GM13976 (cell line): ENCODE results near the gene GMNN.

Experiments
- DNase-seq: peaks from one replicate; pipeline ENCODE4 v3.0.0; 2012; ENCODE audit warnings: low spot score
- CTCF ChIP-seq: IDR thresholded peaks from 2 replicates; pipeline ENCODE4 v1.5.1; 2012; ENCODE audit warnings: borderline replicate concordance, mild to moderate bottlenecking; ENCODE audit not compliant: insufficient read depth; ENCODE audit errors: extremely low read depth, missing control alignments, control extremely low read depth
- in situ Hi-C: fragments of 300-500 bp; cut with MboI; formaldehyde crosslinking; loops from one replicate; pipeline ENCODE4 v1.12.0; 2022; ENCODE audit warnings: low sequenced_read_pairs, mixed read lengths, inconsistent platforms; ENCODE audit not compliant: unreplicated experiment

Gene GMNN

GRCh38 chr6:24832794-24833193 lies 58.1 kb downstream of the GMNN start:
- in situ Hi-C loops: no loop called here

GRCh38 chr6:24833711-24834386 lies 59.1 kb downstream of the GMNN start:
- DNase-seq: no peak
- TF ChIP-seq CTCF: no peak

More at GRCh38 chr6:24832794-24833193, 58.1 kb downstream of the GMNN start:
- no peak for DNase-seq
- TF ChIP-seq CTCF: no peak

More at GRCh38 chr6:24833711-24834386, 59.1 kb downstream of the GMNN start:
- in situ Hi-C loops: no loop called here
